HFF-Myc (cell line): ENCODE data around the gene ABLIM2.

Experiments used
- DNase-seq: peaks from one replicate; pipeline ENCODE4 v3.0.0-alpha.2; 2011; ENCODE audit warnings: low read depth; ENCODE audit errors: extremely low read depth
- H3K4me3 ChIP-seq: replicated peaks from 2 replicates; pipeline ENCODE4 v1.5.1; 2011; ENCODE audit warnings: low read depth, mild to moderate bottlenecking, control low read depth, low read length
- TF ChIP-seq, protein P1 (sequence below): IDR thresholded peaks from 2 replicates; pipeline ENCODE4 v1.5.1; 2012; ENCODE audit warnings: mild to moderate bottlenecking, low read depth, low read length, control low read depth; ENCODE audit errors: missing control alignments

ABLIM2 gene

DNA sequence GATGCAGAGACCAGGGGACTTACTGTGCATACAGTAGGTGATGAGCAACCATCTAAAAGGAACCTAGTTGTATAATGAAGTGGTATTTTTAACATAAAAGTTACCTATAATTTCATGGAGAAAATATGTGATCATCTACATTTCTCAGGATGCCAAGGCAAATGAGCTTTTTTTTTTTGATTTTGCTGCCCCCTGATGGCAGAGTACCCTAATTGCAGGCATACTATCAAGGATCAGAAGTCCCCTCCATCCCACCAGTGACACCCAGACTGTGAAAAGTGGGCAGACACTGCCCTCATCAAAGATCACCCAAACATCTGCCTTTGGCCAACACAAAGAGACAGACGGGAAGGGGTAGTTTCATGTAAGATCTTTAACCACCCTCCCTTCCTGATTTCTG lies 9.6 kb upstream of the ABLIM2 start:
- TF ChIP-seq, protein P1, sequence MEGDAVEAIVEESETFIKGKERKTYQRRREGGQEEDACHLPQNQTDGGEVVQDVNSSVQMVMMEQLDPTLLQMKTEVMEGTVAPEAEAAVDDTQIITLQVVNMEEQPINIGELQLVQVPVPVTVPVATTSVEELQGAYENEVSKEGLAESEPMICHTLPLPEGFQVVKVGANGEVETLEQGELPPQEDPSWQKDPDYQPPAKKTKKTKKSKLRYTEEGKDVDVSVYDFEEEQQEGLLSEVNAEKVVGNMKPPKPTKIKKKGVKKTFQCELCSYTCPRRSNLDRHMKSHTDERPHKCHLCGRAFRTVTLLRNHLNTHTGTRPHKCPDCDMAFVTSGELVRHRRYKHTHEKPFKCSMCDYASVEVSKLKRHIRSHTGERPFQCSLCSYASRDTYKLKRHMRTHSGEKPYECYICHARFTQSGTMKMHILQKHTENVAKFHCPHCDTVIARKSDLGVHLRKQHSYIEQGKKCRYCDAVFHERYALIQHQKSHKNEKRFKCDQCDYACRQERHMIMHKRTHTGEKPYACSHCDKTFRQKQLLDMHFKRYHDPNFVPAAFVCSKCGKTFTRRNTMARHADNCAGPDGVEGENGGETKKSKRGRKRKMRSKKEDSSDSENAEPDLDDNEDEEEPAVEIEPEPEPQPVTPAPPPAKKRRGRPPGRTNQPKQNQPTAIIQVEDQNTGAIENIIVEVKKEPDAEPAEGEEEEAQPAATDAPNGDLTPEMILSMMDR: peak; percentile 49
- no peak overlapping the region for H3K4me3 ChIP-seq
- no peak for DNase-seq

DNA sequence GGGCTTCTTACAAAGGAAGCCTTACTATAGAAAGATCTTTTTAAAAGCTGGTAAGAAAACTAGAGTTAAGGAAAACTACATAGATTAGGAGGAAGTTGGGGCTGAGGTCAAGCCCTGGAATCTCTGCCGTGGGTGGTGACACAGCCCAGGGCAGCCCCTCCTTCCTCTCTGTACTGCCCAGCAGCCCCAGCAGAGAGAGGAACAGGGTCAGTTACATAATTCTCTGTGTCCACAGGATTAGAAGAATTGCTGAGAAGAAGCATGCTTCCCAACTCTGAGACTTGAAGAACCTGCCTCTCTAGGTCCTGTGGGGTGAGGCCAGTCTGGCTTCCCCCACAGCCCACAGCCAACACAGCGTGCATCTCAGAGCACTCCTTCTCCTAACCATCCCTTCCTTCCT lies 9.2 kb upstream of the ABLIM2 start:
- no peak overlapping the region for H3K4me3 ChIP-seq
- no peak for DNase-seq
- TF ChIP-seq, protein P1: no peak

DNA sequence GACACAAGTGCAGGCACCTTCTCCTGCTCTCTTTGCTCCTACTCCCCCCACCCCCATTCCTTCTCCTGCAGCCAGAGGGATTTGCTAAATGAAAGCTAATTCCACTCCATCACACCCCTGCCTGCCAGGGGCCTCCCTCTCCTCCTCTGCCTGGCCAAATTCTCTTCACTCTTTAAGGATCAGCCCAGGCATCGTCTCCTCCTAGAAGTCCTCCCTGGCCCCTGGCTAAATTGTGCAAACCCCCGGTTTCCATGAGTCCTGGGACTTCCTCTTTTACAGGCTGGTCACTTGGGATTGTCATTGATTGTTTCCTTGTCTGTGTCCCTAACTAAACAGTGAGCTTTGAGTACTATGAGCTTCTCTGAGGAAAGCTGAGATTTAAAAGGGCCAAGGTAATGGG lies 8.7 kb upstream of the ABLIM2 start:
- TF ChIP-seq, protein P1: no peak
- no peak overlapping the region for H3K4me3 ChIP-seq
- no peak for DNase-seq

DNA sequence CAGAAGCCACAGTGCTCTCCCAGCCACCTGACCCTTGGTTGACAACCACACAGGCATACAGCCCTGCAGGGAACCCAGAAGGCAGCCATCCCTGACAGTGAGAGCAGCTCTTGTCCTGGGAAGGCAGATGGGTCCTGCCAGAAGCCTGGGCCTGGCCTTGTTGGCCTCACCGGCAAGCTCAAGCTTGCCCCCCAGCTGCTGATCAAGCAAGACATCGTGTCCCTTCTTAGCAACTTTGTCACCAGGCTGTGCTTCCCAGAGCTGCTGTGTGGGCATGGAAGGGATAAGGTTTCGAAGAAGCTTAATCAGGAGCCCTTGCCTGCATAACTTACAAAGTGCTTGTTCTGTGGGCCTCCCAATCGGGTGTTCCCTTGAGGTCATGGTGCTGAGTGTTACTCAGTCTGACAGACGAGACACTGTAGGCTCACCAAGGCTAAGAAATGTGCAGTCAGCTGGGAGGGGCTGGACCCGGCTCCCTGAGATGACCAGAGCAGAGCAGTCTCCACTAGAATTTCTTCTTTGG lies 6.8 kb upstream of the ABLIM2 start:
- no peak overlapping the region for H3K4me3 ChIP-seq
- DNase-seq: no peak
- TF ChIP-seq, protein P1: no peak

DNA sequence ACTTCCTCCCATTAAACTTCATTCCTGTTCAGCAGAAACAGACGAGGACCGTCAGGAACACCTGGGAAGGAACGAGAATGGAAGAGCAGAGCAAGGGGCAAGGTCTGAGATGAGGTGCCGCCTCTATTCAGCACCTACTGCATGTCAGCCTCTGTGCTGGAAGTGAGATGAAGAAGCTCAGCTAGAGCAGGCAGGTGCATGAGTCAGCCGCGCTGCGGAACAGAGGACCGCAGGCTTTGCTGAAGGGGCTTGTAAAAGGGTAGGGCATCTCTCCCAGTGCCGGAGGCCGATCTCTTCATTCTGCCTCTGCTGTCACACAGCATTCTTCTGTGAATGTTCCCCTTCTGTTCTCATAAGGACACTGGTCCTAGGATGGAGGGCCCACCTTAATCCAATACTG lies 6.1 kb upstream of the ABLIM2 start:
- no peak for DNase-seq
- TF ChIP-seq, protein P1: no peak
- H3K4me3 ChIP-seq: no peak overlapping the region

DNA sequence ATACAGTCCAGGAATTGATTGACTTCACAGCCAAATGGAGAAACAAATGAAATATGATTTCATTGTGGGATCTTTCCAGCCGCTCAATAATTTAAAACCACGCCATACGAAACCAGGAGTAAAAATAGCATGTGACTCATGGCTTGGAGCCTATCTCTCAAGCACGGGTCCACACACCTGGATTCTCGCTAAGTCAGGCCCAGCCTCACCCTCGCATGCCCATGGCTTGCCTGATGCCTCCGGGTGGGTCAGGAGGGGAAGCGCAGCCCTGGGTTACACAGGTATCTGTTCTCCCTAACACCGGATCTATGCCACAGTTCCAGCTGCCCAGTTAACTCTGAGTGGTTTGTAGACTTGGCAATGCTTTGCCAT lies 5.6 kb upstream of the ABLIM2 start:
- TF ChIP-seq, protein P1: no peak
- DNase-seq: no peak
- no peak overlapping the region for H3K4me3 ChIP-seq
